ENCODE results near the gene TUBA8.

DNA sequence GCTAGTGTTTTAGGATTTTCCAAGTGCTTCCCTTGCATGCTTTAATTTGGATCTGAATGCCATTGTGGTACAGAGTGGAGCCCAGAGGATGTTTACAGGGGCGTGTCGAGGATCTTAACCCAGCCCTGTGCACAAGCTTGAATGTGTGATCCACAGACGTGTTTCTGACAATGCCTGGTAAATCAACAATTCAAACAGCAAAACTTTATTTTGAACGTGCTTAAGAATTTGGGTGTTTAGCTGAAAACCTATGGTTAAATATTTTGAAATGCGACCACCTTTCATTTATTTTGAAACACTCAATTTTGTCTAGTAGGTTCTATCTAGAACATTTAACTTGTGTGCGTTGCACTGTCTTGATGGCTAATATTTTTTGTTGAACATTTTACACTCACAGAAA is 1.8 kb downstream of the TUBA8 start:
- TF ChIP-seq, protein P1, sequence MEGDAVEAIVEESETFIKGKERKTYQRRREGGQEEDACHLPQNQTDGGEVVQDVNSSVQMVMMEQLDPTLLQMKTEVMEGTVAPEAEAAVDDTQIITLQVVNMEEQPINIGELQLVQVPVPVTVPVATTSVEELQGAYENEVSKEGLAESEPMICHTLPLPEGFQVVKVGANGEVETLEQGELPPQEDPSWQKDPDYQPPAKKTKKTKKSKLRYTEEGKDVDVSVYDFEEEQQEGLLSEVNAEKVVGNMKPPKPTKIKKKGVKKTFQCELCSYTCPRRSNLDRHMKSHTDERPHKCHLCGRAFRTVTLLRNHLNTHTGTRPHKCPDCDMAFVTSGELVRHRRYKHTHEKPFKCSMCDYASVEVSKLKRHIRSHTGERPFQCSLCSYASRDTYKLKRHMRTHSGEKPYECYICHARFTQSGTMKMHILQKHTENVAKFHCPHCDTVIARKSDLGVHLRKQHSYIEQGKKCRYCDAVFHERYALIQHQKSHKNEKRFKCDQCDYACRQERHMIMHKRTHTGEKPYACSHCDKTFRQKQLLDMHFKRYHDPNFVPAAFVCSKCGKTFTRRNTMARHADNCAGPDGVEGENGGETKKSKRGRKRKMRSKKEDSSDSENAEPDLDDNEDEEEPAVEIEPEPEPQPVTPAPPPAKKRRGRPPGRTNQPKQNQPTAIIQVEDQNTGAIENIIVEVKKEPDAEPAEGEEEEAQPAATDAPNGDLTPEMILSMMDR (IDR thresholded peaks at IDR 0.05) = no peak
- TF ChIP-seq POLR2A (IDR thresholded peaks at IDR 0.05) (no peak), POLR2AphosphoS5 (IDR thresholded peaks at IDR 0.05) (no peak), EP300 (IDR thresholded peaks at IDR 0.05) (no peak)

Data from gastroesophageal sphincter (tissue), 3 donors.